SKM-1 treated with dmso at 0.1 percent for 144 hours (cell line): ENCODE results near the gene EML5.
"Not testable (repeated sequence)": the region's sequence is repeated elsewhere in the genome, so short reads cannot be mapped to it uniquely, and the experiment has no call there.

Experiments used
- DNase-seq: peaks from one replicate; lab custom pipeline; 2025; ENCODE audit not compliant: unreplicated experiment; lab: John Stamatoyannopoulos, UW

The EML5 gene

GRCh38 chr14:88792473-88793258, at the start of gene EML5:
Gene EML5 (minus strand): TSS chr14:88792953. CDS start chr14:88792503, 450 bp downstream.
- peak; percentile 46 for DNase-seq

- DNase-seq: no peak
These were observed 49.7 kb upstream of the EML5 start for GRCh38 chr14:88842414-88842813.

DNA sequence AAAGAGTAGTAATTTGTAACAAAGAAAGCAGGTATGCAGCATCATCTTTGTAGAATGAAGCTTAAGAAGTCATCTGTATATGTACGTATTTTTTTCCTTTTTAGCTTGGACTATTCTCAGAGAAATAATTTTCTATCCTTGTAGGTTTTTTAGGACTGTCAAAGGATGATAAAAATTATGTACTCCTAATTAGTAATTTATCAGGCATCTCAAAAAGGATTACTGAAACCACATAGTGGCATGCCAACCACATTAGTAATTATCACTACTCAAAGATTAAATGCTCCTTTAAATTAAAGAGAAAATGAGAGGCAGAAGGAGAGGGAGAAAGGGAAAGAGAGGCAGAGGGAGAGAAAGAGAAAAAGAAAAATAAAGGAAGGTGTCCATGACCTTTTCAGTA, 49.0 kb upstream of the EML5 start:
- DNase-seq: no peak

GRCh38 chr14:88840926-88841325, 48.2 kb upstream of the EML5 start:
- DNase-seq: no peak

GRCh38 chr14:88838015-88838414, 45.3 kb upstream of the EML5 start:
- no peak for DNase-seq

- no peak for DNase-seq
These were observed 44.7 kb upstream of the EML5 start for GRCh38 chr14:88837495-88837894.

GRCh38 chr14:88835661-88836060, 42.9 kb upstream of the EML5 start:
- DNase-seq: no peak

- DNase-seq: no peak
These were observed 42.2 kb upstream of the EML5 start for GRCh38 chr14:88834883-88835431.

GRCh38 chr14:88831284-88831683, 38.5 kb upstream of the EML5 start:
- no peak for DNase-seq

DNA sequence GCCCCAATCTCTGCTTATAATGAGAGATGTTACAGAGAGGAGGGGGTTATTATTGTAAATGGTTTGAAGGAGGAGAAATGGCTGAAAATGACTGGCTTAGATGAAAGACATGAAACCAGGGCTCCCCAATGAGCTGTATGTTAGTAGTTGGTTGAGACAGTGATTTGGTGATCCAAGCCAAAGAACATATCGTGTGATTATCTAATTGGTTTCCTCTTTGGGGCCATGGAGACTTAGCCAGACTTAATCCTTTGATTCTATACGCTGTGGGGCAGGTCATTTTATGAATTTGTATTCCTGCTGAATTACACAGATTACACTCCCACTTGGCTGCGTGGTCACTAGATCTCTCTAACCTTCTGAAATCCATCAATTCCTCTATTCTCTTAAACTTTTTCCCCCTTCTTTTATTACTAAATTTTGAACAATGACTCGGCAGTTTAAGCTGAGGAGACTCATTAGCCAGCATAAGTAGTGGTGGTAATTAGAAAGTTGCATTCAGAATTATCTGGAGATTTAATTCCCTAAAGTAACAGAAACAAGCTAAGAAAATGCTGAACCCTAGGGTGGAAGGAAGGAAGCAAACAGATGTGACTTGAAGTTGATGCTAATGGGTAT, 37.0 kb upstream of the EML5 start:
- DNase-seq: no peak

- DNase-seq: no peak
These were observed 36.4 kb upstream of the EML5 start for GRCh38 chr14:88829188-88829587.

DNA sequence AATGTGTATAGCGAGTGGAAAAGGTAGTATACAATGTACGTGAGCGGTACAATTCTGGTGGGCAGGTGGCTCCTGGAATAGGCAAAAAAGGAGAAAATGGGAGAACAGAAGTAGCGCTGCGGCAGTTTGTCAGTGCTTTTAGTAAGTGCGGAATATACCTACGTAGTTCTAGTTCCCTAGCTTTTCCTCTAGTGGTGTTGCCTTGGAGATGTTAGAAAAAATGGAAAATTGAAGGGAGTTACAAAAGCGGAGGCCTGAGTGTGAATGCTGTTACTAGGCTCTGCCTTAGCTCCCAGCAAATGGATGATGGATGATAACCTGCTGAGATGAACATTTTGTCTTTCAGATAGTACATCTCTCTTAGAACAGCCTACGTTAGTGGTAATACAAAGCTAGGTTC, 32.8 kb upstream of the EML5 start:
- DNase-seq: no peak

GRCh38 chr14:88825078-88825458, 32.3 kb upstream of the EML5 start:
- DNase-seq: no peak

DNA sequence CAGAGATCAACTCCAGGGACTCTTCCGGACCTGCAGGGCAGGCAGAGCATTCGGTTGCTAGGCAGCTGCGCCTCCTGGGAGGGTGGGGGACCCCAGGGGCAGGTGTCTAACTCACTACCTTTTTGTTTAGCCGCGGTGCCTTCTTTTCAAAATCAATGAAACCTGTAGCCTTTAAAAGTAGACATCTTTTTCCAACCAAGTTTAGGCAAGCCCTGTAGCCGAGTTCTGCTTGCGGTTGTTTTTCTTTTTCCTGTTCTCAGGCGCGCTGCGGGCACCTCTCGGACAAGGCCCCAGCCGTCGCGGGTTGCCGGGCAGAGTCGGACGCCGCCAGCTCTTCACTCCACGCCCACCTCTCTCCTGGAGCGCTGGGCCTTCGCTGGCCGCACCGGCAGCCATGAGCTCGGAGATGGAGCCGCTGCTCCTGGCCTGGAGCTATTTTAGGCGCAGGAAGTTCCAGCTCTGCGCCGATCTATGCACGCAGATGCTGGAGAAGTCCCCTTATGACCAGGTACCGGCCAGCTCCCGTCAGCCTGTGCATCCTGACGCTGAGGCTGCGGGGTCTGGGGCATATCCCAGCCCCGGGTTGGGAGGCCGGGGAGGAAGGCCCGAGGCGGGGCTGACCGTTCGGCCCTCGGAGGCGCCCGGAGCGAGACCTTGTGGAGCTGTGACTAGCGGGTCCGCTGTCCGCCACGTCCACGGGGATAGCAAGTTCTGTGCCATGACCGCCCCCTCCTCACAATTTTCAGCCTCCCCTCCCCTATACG, 31.7 kb upstream of the EML5 start, which contains the start of gene TTC8:
Gene TTC8 (plus strand): TSS at position 338 of the 764 bp plus-strand sequence. CDS start 57 bp downstream, at position 395.
- DNase-seq: peak; percentile 62

DNA sequence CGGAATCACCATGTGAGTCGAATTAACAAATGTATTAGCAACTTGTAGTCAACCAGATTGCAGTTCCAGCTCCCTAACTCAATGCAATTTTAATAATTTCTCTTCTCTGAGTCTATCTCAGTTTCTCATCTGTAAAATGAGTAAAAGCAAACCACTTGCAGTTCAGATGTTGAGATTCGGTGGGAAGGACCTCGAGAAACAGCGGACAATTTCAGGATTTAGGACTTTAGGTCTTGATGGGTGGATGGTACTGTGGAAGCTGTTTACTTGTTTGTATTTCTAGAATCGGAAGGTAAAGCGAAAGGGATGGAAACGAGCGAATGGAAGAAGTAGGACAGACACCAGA, 31.2 kb upstream of the EML5 start:
- DNase-seq: no peak

- no peak for DNase-seq
These were observed 29.1 kb upstream of the EML5 start for GRCh38 chr14:88821888-88822287.

- no peak for DNase-seq
These were observed 28.6 kb upstream of the EML5 start for GRCh38 chr14:88821378-88821777.

DNA sequence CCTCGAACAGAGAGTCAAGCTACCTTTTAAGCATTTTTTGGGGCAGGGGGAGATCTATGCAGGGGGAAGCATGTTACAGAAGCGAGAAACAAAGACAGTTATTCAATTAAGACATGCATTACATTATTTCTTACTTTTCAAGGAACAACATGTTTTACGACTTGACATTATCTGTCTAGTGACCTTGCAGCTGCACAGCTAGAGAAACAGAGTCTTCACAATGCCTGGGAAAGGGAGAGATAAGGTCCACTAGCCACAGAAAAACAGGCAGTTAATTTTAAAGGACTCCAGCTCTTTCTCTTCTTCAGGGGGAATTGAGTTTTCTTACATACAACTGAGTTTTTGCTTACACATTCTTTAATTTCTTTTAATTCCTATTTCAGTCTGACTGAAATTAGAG, 26.9 kb upstream of the EML5 start:
- not testable (repeated sequence) for DNase-seq

DNA sequence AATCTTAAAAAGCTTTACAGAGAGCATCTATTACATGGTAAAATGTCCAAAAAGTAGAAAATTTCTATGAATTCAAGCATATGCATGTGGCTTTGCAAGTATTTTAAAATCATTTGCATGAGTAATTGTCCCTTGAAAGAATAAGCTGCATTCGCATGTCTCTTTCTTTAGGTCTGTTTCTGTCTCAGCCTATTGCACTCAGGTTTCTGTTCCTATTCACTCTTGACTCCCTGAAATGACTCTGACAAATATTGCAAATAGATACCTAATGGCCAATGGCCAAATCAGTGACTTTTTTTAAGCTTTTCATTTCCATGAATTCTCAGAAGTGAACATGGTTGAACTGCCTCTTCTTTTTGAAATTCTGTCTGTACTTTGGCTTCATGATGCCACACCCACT, 25.3 kb upstream of the EML5 start:
- no peak for DNase-seq

DNA sequence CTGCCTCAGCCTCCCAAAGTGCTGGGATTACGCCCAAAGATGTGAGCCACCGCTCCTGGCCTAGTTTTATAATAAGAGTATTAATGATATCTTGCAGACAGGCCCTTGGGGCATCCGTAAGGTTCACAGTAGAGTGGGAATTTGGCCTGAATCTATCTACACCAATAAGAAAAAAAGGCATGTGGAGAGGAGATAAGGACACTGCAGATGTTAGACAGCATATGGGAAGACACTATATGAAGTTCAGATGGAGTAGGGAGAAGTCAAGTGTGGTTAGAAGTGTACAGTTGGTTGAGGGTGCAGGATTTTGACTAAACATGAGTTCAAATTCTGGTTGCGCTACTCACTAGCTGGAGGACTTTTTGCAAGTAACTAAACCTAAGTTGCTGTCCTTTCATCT, 23.2 kb upstream of the EML5 start:
- DNase-seq: no peak

DNA sequence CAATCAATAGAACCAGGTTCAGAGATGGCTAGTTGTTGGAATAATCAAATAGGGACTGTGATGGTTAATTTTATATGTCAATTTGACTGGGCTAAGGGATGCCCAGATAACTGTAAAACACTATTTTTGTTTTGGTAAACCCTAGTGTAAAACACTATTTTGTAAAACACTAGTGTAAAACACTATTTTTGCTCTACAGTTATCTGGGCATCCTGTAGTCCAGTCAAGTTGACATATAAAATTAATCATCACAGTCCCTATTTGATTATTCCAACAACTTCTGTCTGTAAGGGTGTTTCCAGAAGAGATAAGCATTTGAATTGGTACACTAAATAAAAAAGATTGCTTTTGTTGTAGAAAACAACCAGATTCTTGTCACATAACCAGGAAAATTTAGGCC, 15.6 kb upstream of the EML5 start:
- no peak for DNase-seq

DNA sequence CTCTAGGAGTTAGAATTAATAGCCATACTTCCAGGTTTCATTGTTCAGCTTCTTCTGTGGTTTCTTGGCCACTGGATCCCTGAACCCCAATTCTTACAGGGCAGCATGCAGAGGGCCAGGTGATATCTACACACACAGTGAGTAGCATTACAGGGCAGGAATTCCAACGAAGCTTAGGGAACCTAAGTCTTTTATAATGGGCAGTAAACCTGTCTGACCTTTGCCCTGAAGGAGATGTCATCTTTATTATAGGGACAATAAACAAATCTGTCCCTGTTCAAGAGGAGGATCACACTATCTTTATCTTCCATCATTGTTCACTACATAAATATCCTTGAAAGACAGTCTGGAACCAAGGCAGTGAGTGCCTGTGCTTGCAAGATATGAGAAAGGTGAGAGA, 11.7 kb upstream of the EML5 start:
- DNase-seq: no peak
